Cardiac muscle cell (in vitro differentiated cells and primary cell): ENCODE measurements around the gene PPM1F. TPM values are rescaled to one million over a fixed set of nuclear protein-coding genes. Genes with fewer than 3 reads are reported as not detected.

ENCODE experiments used
- DNase-seq, 2 donors: peaks; one replicate each; pipeline versions ENCODE4 v3.0.0 to v3.0.0-alpha.2; 2010 to 2017; ENCODE audit warnings: low read depth in 1 of 2, low spot score in 1 of 2
- H3K27ac ChIP-seq: fragments of 200-600 bp; sonication (generic); 2 replicates; pipeline ENCODE4 v1.5.1; 2016
- H3K27me3 ChIP-seq: fragments of 200-600 bp; sonication (generic); 2 replicates; pipeline ENCODE4 v1.6.0; 2016; ENCODE audit warnings: control low read depth
- H3K36me3 ChIP-seq: fragments of 200-600 bp; sonication (generic); 2 replicates; pipeline ENCODE4 v1.5.1; 2016; ENCODE audit warnings: control low read depth
- H3K4me1 ChIP-seq: fragments of 200-600 bp; sonication (generic); 2 replicates; pipeline ENCODE4 v1.8.1; 2017; ENCODE audit warnings: low read depth, mild to moderate bottlenecking, mixed run types
- H3K4me3 ChIP-seq: fragments of 200-600 bp; sonication (generic); 2 replicates; pipeline ENCODE4 v1.5.1; 2016; ENCODE audit warnings: mild to moderate bottlenecking
- H3K9me3 ChIP-seq: fragments of 200-600 bp; sonication (generic); 2 replicates; pipeline ENCODE4 v1.5.1; 2017; ENCODE audit warnings: low read depth, mild to moderate bottlenecking, control low read depth
- polyA plus RNA-seq: library from polyadenylated mRNA; unstranded; fragments of >200 nt; fragmentation: Nextera tagmentation; extraction: Ambion mirVana; gene quantifications from 2 replicates; pipeline ENCODE4 v1.2.1, GENCODE V29; 2016
- total RNA-seq: library from RNA; depleted of rRNA; stranded (reverse); fragments of >200 nt; gene quantifications from 2 replicates; pipeline ENCODE4 v1.2.3, GENCODE V29; 2016
- TF ChIP-seq, protein P1 (sequence below): IDR thresholded peaks from 2 replicates; pipeline ENCODE4 v1.5.1; 2012; ENCODE audit warnings: low read depth, mild to moderate bottlenecking, low read length

The PPM1F gene
- total and polyA plus RNA-seq, 2 experiments from 2014 or later, result 24.4 to 49.8 TPM

DNA sequence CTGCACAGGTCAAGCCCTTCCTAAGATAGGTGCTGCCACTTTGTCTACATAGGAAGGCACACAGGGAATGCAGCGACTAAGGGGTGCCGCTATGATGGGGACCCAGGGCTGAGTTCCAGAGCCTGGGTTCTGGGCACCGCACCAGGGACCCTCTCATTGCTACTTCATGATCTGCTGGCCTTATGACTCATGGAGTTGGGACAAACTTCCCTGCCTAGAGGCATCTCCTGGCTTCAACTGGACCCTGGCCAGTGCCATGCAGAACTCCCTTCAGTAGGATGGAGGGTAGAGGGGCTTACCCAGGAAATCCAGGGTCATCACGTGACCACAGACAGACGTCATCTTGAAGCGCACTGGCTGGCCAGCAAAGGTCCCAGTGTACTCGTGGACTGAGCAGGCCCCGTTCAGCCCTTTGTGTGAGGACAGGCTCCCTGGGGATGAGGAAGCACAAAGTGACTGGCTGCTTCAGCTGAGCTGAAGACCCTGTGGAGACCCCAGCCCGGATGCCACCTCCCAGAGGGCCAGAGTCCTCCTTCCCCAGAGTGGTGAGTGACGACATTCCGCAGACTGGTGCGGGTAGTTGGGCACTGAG, 21.5 kb upstream of the PPM1F start:
- Histone ChIP-seq H3K4me1 (no peaks in the 10 kb centered on the region), H3K4me3 (no peak overlapping the region), H3K27me3 (no peaks in the 10 kb centered on the region), H3K36me3 (peaks cover 24% of the 10 kb centered on the region), H3K27ac (no peak overlapping the region), H3K9me3 (no peaks in the 10 kb centered on the region)
- TF ChIP-seq, protein P1, sequence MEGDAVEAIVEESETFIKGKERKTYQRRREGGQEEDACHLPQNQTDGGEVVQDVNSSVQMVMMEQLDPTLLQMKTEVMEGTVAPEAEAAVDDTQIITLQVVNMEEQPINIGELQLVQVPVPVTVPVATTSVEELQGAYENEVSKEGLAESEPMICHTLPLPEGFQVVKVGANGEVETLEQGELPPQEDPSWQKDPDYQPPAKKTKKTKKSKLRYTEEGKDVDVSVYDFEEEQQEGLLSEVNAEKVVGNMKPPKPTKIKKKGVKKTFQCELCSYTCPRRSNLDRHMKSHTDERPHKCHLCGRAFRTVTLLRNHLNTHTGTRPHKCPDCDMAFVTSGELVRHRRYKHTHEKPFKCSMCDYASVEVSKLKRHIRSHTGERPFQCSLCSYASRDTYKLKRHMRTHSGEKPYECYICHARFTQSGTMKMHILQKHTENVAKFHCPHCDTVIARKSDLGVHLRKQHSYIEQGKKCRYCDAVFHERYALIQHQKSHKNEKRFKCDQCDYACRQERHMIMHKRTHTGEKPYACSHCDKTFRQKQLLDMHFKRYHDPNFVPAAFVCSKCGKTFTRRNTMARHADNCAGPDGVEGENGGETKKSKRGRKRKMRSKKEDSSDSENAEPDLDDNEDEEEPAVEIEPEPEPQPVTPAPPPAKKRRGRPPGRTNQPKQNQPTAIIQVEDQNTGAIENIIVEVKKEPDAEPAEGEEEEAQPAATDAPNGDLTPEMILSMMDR, result no peak
- DNase-seq, result no peak

DNA sequence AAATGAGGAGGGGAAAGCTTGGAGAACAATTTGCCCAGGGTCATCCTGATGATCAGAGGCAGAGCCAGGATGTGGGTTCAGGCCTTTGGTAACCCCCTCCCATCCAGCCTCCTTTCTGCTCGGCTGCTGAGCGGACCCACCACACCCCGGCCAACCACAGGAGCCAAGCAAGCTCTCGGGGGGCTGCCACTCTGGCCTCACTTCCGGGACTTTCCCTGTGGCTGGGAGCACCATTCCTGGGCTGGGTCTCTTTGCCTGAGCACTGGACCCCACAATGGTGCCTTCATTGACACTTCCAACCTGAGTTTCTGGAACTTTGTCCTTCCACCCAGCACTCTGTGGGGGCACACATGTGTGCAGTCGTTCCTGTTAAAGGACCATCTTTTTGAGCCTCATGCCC, 20.2 kb upstream of the PPM1F start:
- TF ChIP-seq, protein P1, result no peak
- no peak overlapping the region for H3K4me3 ChIP-seq
- H3K27me3 ChIP-seq, result no peaks in the 10 kb centered on the region
- H3K9me3 ChIP-seq, result no peaks in the 10 kb centered on the region
- no peak for DNase-seq
- no peaks in the 10 kb centered on the region for H3K4me1 ChIP-seq
- H3K36me3 ChIP-seq, result peaks cover 28% of the 10 kb centered on the region
- no peak overlapping the region for H3K27ac ChIP-seq

DNA sequence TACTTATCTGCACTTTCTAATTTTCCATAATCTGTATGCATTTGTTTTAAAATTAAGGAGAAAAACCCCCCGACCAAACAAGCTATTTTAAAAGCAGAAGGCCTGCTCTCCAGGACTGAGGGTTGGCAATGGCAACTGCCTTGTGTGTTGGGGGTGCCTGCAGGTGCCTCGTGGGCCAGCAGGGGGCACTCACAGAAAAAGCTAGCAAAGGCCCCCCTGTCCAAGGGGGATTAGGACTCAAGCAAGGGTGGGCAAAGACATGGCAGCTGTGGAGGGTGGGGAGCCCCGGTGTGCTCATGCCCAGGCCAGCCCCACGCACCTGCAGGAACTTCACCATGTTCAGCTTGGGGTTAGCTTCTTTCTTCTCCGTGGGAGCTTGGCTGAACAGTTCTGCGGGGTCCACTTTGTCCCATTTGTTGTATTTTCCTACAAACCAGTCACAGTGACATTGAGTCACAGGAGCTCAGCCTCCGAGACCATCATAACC, 19.7 kb upstream of the PPM1F start:
- H3K36me3 ChIP-seq, result peaks cover 32% of the 10 kb centered on the region
- DNase-seq, result peak; percentile 49
- no peaks in the 10 kb centered on the region for H3K9me3 ChIP-seq
- TF ChIP-seq, protein P1, result peak; percentile 93
- H3K27ac ChIP-seq, result no peak overlapping the region
- H3K4me1 ChIP-seq, result no peaks in the 10 kb centered on the region
- no peak overlapping the region for H3K4me3 ChIP-seq
- H3K27me3 ChIP-seq, result no peaks in the 10 kb centered on the region

DNA sequence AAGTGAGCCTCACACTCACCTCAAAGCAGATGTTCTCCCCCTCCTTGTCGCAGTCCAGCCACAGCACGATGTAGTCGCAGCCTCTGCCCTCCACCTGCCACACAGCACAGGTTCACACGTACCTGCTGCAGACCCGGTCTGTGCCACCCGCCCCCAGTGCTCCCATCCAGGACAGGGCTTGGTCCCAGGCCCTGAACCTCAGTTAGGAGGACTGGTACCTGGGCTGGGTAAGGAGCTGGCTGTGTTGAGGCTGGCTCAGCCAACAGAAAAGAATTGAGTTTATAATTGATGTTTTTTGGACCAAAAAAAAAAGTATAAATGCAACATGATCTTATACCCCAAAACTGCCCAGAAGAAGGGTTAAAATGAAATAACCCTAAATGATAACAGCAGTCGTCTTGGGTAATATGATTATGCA, 19.2 kb upstream of the PPM1F start:
- no peaks in the 10 kb centered on the region for H3K4me1 ChIP-seq
- no peaks in the 10 kb centered on the region for H3K27me3 ChIP-seq
- H3K36me3 ChIP-seq, result peaks cover 37% of the 10 kb centered on the region
- TF ChIP-seq, protein P1, result no peak
- no peaks in the 10 kb centered on the region for H3K9me3 ChIP-seq
- DNase-seq, result no peak
- no peak overlapping the region for H3K27ac ChIP-seq
- no peak overlapping the region for H3K4me3 ChIP-seq

DNA sequence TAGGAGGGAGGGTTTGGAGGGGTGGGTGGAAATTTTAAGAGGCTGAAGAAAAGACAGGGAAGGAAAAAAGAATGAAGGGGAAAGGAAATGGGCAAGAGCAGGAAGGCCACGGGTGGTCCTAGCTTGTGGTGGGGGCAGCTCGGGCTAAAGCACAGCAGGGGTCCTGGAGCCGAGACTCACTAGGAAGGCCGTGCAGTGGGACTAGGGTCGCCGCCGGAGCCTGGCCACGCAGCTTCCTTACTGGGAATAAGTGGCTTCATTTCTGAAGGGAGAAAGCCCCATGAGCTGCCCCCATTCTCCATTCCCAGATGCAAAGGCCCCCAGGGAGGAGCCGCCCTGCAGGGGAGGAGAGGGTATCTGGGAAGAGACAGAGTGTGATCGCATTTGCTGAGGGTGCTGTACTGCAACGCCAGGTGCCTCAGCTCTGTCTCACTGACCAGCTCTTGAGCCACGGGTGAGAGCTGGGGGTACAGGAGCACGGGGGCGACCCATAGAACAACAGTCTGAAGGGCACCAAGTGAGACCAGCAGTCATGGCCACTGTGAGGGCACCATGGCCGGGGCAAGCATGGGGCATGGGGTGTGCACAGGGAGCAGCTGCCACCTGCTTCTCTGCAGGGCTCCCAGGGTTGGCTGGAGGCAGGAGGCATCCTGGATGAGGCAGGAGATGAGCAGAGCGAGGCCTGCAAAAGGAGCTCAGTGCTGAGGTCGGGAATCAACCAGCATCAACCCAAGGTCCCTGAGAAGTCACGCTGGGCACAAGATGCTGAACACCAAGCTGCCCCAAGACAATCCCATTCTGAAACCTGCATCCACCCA, 18.4 kb upstream of the PPM1F start:
- TF ChIP-seq, protein P1, result no peak
- no peak overlapping the region for H3K4me3 ChIP-seq
- no peak for DNase-seq
- no peaks in the 10 kb centered on the region for H3K9me3 ChIP-seq
- H3K27ac ChIP-seq, result no peak overlapping the region
- H3K4me1 ChIP-seq, result no peaks in the 10 kb centered on the region
- H3K36me3 ChIP-seq, result peaks cover 45% of the 10 kb centered on the region
- no peaks in the 10 kb centered on the region for H3K27me3 ChIP-seq
